IPS-11a (cell line): Measurements from ENCODE around the gene CACNA1E.
"Not testable (repeated sequence)": the region's sequence is repeated elsewhere in the genome, so short reads cannot be mapped to it uniquely, and the experiment has no call there.

Experiments used
- H3K4me3 ChIP-seq: one replicate; pipeline ENCODE4 v1.5.1; 2013; ENCODE audit warnings: low read depth, low read length, control low read depth

The CACNA1E gene

GRCh38 chr1:181514298-181515290 is 31.3 kb downstream of the CACNA1E start:
- H3K4me3 ChIP-seq = no peak overlapping the region

GRCh38 chr1:181516706-181517105 is 33.4 kb downstream of the CACNA1E start:
- no peak overlapping the region for H3K4me3 ChIP-seq

DNA sequence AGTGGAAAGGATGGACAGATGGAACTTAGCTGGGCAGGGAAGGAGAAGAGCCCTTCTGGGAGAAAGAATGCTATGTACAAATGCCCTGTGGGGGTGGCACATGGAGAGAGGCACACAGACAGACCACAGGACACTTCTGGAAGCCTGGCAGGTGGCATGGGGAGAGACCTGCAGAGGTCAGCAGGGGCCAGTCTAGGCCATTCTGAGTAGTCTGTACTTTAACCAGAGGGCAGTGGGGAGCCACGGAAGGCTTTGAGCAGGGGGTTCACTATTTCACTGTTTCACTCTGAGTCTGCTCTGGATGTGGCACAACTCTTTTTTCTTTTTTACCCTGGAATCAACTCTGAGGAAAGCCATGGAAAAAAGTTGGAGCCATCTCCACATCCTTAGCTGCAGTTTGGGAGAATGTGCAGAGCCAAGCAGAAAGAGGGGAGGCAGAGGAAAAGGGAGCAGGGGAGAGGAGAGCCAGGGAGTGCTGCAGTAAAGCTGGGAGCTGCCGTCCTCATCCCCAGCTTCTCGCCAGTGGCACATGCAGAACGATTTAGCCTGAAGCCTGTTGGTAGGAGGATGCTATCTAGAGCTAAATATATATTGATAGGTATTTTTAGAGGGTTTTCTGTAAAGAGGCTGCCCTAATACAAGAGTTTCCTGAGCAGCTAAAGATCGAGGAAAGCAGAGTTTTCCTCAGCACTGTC is 34.0 kb downstream of the CACNA1E start:
- H3K4me3 ChIP-seq = no peak overlapping the region

GRCh38 chr1:181518152-181518551 is 34.8 kb downstream of the CACNA1E start:
- no peak overlapping the region for H3K4me3 ChIP-seq

DNA sequence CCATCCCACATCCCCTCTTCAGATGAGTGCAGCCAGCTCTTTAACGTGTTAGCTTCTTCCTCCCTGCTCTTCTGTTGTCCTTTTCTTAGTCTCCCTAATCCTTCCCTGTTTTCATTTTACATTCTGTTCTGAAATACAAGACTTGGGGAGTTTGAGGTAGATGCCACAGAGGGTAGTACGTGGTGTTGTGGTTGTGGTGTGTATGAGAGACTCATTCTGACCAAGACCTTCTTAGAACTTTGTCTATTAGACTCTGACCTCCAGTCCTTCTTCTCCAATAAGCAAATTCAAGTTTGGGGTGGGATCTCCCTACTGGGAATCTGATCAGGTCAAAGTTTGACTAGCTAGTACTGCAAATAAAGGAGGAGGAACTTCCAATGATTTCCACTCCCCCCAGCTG is 39.5 kb downstream of the CACNA1E start:
- no peak overlapping the region for H3K4me3 ChIP-seq

- no peak overlapping the region for H3K4me3 ChIP-seq
These were observed 41.9 kb downstream of the CACNA1E start for GRCh38 chr1:181525104-181525721.

GRCh38 chr1:181528241-181528640 is 44.9 kb downstream of the CACNA1E start:
- H3K4me3 ChIP-seq = not testable (repeated sequence)

- no peak overlapping the region for H3K4me3 ChIP-seq
These were observed 48.1 kb downstream of the CACNA1E start for GRCh38 chr1:181531441-181531840.

- H3K4me3 ChIP-seq = no peak overlapping the region
These were observed 48.8 kb downstream of the CACNA1E start for GRCh38 chr1:181531951-181532600.

DNA sequence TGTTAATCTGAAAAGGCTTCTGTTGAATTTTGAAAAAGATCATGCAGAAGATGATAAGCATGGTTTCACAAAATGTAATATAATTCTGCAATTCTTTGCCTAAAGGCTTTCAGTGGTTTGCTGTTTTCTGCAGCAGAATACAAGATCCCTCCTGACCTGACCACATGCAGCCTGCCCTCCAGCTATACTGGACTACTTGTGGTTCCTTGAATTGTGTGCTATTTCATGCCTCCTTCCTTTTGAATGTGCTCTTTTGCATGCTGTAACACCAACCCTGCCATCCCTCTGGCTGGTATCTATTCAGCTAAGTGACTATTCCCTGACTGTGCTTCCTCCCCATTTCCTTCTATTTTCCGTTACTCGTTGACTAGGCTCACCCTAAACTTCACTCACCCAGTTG is 55.5 kb downstream of the CACNA1E start:
- H3K4me3 ChIP-seq = no peak overlapping the region

- no peak overlapping the region for H3K4me3 ChIP-seq
These were observed 58.1 kb downstream of the CACNA1E start for GRCh38 chr1:181541458-181541857.

DNA sequence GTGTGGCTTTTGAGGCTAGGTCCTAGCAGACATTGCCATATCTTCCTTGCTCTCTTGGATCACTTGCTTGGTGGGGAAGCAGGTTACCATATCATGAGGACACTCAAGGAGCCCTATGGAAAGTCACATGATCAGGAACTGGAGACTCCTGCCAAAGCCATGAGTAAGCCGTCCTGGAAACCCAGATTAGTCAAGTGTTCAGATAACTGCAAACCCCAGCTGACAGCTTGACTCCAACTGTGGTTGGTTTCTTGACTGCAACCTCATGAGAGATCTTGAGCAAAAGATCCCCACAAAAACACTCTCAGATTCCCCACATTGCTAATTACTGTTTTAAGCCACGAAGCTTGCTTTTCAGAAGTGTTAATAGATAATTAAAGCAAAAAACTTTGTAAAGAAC is 58.6 kb downstream of the CACNA1E start:
- no peak overlapping the region for H3K4me3 ChIP-seq

GRCh38 chr1:181542406-181542805 is 59.1 kb downstream of the CACNA1E start:
- not testable (repeated sequence) for H3K4me3 ChIP-seq

- no peak overlapping the region for H3K4me3 ChIP-seq
These were observed 62.1 kb downstream of the CACNA1E start for GRCh38 chr1:181545395-181545794.

DNA sequence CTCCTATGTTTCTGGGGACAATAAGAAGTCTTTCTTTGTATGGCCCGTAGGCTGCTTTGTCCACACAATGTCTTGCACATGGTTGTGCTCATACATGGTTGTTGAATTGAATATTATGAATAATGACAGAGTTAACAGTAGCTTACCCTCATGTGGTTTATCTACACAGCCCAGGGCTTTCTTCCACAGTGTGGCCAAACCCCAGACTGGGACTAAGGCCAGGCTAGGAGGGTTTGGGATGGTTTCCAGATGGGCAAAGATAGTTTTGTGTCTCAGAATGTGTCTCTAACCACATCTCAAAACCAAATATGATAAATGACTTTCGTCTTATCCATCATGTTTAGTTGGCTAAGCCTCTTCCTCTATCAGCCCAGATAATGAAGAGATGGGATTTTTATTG is 65.2 kb downstream of the CACNA1E start:
- no peak overlapping the region for H3K4me3 ChIP-seq

DNA sequence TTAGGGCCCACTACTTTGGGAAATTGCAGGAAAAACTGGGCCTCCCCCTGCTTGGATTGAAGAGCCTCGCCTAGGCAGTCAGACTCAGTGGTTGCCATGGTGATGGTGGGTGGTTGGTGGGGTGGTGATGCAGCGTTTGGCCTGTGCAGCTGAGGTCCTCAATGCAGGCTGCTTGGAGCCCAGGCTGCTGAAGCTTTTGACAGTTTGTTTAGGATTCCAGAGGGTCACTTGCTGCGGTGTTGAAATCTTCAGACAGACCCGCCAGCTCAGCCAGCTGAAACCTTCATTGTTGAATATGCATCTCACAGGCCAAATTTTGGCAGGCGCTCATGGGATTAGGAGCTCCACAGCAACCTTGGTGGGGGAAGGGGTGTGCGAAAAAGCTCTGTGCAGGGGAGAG is 67.9 kb downstream of the CACNA1E start:
- H3K4me3 ChIP-seq = no peak overlapping the region

DNA sequence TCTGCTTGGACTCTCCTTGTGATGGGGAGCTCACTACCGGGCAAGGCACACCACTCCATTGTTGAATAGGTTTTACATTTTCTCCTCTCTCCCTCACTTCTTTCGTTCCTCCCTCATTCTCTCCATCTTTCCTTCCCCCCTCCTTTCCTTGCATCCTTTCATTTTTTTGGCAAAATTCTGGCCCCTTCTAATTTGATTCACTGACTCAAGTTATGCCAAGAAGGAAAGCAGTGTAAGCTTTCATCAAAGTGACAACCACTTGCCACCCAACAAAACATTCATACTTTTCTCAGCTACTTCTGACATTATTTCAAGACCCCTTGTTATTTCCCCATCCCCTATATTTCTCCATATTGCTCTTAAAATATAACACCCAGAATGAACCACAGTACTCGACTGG is 68.4 kb downstream of the CACNA1E start:
- no peak overlapping the region for H3K4me3 ChIP-seq

GRCh38 chr1:181554465-181554864 is 71.1 kb downstream of the CACNA1E start:
- H3K4me3 ChIP-seq = no peak overlapping the region

GRCh38 chr1:181556631-181557030 is 73.3 kb downstream of the CACNA1E start:
- no peak overlapping the region for H3K4me3 ChIP-seq

- no peak overlapping the region for H3K4me3 ChIP-seq
These were observed 74.0 kb downstream of the CACNA1E start for GRCh38 chr1:181557313-181557712.

DNA sequence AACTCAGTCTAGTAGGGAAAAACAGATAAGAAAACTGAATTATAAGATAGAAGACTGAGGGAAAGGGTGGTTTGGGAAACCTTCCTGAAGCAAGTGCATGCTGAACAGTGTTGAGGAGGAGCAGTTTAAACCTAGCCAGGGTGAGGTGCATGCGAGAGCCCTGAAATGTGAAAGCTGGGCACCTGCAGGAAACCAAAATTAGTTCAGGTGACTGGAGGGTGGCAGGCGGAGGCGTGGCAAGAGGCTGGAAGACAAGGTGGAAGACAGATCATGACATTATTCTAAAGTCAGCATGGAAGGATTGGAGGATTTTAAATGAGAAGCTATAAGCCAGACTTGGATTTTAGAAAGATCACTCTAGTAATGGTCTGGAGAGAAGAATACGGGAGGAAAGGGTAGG is 75.1 kb downstream of the CACNA1E start:
- H3K4me3 ChIP-seq = no peak overlapping the region
